Fibroblast of villous mesenchyme (primary cell): ENCODE measurements around the gene ZNF500. TPM values are rescaled to one million over a fixed set of nuclear protein-coding genes. Genes with fewer than 3 reads are reported as not detected.
"Not testable (repeated sequence)": the region's sequence is repeated elsewhere in the genome, so short reads cannot be mapped to it uniquely, and the experiment has no call there.

ENCODE experiments used
- DNase-seq: peaks from one replicate; pipeline ENCODE4 v3.0.0-alpha.2; 2010; ENCODE audit warnings: low read depth
- H3K4me3 ChIP-seq: 2 replicates; pipeline ENCODE4 v1.5.1; 2011; ENCODE audit warnings: low read depth, mild to moderate bottlenecking, low read length
- total RNA-seq: library from RNA; depleted of rRNA; stranded (reverse); fragments of >200 nt; gene quantifications from 2 replicates; pipeline ENCODE4 v1.2.3, GENCODE V29; 2012
- TF ChIP-seq, protein P1 (sequence below): IDR thresholded peaks from 2 replicates; pipeline ENCODE4 v1.5.1; 2012; ENCODE audit warnings: low read depth, mild to moderate bottlenecking, low read length; ENCODE audit not compliant: insufficient read depth

The ZNF500 gene
- total RNA-seq, 1 donor = 12.5 TPM

DNA sequence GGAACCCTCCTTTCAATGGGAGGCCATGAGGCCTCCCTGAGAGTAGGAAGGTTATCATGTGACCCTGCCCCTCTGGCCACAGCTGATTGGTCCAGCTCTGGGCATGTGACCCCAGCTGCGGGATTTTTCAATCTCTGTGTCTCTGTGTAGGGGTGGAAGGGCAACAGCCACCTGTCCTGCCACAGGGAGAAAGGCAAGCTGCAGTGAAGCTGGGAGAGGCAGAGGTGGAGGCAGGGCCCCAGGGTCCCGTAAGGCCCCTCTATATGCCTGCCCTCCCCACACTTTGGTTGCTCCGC, 21.7 kb downstream of the ZNF500 start:
- H3K4me3 ChIP-seq = no peak overlapping the region
- no peak for DNase-seq
- TF ChIP-seq, protein P1, sequence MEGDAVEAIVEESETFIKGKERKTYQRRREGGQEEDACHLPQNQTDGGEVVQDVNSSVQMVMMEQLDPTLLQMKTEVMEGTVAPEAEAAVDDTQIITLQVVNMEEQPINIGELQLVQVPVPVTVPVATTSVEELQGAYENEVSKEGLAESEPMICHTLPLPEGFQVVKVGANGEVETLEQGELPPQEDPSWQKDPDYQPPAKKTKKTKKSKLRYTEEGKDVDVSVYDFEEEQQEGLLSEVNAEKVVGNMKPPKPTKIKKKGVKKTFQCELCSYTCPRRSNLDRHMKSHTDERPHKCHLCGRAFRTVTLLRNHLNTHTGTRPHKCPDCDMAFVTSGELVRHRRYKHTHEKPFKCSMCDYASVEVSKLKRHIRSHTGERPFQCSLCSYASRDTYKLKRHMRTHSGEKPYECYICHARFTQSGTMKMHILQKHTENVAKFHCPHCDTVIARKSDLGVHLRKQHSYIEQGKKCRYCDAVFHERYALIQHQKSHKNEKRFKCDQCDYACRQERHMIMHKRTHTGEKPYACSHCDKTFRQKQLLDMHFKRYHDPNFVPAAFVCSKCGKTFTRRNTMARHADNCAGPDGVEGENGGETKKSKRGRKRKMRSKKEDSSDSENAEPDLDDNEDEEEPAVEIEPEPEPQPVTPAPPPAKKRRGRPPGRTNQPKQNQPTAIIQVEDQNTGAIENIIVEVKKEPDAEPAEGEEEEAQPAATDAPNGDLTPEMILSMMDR = no peak

DNA sequence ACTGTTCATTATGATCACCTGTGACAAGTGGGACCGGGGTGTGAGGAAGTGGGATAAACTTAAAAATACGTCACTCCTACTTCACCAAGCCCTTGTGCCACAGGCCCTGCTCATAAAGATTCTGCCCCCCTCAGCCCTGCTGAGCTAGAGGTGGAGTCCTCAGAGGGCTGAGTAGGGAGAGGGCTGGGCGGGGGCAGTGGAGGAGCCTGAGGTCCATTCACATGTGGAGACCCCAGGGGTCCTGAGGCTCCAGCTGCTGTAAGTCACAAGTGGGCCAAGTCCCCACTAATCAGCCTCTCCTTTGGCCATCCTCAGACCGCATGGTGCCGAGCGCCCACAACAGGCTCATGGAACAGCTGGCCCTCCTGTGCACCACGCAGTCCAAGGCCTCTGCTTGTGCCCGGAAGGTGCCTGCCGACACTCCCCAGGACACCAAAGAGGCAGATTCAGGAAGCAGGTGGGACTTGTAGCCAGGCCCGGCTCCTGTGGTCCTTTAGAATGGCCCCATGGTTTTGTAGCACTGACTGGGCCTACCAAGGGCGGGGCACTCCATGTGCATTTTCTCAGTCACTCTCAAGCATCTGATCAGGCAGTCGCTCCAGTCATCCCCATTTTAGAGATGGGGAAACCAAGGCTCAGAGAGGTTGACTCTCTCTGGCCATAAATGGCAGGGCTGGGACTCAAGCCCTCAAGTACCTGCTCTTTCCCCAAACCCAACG, 22.2 kb downstream of the ZNF500 start:
- H3K4me3 ChIP-seq = no peak overlapping the region
- DNase-seq = no peak
- TF ChIP-seq, protein P1 = no peak

DNA sequence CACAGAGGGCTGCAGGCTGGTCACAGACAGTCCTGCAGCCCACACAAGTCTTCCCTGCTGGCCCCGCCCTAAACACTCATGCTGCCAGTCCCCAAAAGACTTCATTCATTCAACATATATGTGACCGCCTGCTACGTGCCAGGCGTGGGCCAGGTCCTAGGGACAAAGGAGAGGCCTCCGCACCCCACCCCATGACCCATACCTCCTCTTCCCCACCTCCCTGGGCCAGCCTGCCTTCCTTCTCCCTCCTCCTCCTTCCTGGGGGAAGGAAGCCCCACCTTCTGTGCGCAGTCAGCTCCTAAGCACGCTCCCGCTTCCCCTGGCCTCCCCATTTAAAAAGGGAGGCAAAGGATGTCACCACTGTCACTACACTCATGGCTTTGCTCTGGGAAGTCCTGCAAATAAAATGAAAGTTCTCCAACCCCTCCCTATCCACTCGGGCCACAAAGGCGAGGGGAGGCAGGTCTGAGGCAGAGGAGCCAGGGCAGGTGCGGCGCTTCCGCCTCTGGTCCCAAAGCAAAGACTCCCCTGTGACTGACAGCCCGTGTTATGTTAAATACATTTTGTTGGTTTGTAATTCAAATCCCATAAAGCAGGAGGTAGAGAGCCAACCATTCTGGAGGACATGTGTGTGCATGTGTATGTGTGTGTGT, 23.6 kb downstream of the ZNF500 start:
- TF ChIP-seq, protein P1 = no peak
- DNase-seq = no peak
- H3K4me3 ChIP-seq = no peak overlapping the region

DNA sequence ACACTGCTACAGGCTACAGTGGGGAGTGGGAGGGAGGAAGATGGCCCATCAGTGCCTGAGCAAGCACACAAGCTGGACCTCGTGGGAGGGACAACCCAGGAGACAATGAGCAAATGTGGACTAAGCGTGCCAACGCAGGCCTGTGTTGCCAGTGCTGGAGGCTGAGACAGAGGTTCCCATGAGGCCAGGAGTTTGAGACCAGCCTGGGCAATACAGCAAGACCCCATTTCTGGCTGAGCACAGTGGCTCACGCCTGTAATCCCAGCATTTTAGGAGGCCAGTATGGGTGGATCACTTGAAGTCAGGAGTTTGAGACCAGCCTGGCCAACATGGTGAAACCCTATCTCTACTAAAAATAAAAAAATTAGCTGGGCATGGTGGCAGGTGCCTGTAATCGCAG, 28.6 kb downstream of the ZNF500 start:
- H3K4me3 ChIP-seq, DNase-seq: not testable (repeated sequence)

DNA sequence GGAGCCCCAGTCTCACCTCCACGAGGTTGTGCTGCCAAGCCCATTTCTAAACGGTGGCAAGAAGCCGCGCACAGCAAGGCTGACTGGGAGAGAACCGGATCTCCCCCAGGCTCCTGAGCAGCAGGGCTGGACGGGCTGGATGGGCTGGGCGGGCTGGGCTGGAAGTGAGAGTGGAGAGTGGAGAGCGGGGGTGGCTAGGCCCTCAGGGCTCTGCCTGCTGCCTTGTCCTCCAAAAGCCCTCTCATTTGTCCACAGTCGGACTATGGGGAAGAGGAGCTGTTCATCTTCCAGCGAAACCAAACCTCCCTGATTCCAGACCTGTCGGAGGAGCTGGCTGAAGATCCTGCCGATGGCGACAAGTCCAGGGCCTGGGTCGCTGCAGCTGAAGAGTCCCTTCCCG, 29.4 kb downstream of the ZNF500 start:
- TF ChIP-seq, protein P1 = no peak
- no peak for DNase-seq
- H3K4me3 ChIP-seq = no peak overlapping the region

DNA sequence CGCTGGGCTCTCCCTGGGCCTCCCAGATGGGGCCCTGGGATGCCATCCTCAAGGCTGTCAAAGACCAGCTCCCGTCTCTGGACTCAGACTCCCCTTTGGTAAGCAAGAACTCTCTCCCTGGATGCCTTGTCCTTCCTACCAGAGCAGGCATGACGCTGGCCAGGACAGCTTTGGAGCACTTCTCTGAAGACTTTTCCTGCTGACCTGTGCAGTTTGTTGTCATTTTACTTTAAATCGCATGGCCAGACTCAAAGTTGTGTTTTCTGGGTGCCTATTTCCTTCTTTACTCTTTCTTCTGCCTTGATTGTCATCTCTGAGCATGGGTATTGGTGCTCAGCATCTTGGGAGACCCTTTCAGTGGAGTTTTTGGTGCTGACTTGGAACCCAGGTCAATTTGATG, 30.4 kb downstream of the ZNF500 start:
- TF ChIP-seq, protein P1 = no peak
- DNase-seq = no peak
- H3K4me3 ChIP-seq = no peak overlapping the region

DNA sequence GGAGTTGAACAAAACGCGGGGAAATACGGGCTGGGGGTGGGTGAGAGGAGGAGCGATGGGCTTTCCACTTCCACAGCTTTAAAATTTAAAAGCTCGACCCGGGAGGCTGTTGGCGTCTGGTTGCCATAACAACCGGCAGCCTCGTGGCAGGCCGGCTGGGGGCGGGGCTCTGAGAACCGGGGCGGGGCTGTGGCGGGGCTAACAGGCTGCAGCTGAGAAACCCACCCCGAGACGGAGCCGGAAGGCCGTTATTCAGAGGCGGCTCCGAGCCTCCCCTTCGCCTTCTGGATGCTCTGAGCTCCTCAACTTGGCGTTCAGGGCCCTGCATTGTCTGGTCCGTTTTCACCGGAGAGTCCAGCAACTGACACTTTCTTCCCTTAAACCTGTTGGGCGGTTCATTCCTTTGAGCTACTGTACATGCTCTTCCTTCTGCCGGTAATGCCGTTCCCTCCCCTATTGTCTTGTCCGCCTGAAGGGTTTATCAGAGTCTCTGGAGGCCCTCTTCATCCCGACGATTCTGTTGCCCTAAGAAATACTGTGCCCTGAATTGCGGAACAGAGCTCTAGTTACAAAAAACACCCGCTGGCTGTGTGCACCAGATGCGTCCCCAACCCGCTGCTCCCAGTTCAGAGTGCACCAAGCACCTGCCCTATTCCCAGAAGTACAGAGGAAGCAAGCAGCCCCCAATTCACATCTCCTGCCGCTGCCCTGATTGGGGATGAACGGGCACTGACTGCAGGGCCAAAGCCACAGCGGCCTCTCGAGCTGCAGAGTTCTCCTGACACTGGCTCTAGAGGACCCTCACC, 32.0 kb downstream of the ZNF500 start:
- TF ChIP-seq, protein P1 = no peak
- DNase-seq = peak; percentile 83
- H3K4me3 ChIP-seq = peak overlapping the region; percentile 87
